Measurements from ENCODE around the gene IL10. TPM values are rescaled to one million over a fixed set of nuclear protein-coding genes. Genes with fewer than 3 reads are reported as not detected.

Gene IL10
- 0.26 and 0.54 TPM in 2 replicates for total RNA-seq

GRCh38 chr1:206772243-206772937, at the start of gene IL10:
TSS of gene IL10 (minus strand) at chr1:206772494. CDS start at chr1:206772435, 59 bp downstream.

GRCh38 chr1:206770531-206771337, 1.6 kb downstream of the IL10 start, which contains the start of gene IL19:
TSS of gene IL19 (plus strand) at chr1:206770773. CDS start at chr1:206836663, 65,890 bp downstream.

Small RNA genes within 50 kb of the gene (small RNA-seq; reads per million reads assigned to genes)
- not detected for gene RF00019

Other genes with a start within 250 kb of the IL10 start
- 42.2 and 48.9 TPM in 2 replicates for gene EIF2D, start 160.0 kb downstream of the IL10 start, total RNA-seq
- gene DYRK3, start 137.0 kb downstream of the IL10 start, total RNA-seq = 45.1 and 46.4 TPM in 2 replicates
- gene MAPKAPK2, start 87.6 kb downstream of the IL10 start, total RNA-seq = 37.7 and 45.3 TPM in 2 replicates
- not detected in 2 replicates for gene IL19, start 1.7 kb downstream of the IL10 start, total RNA-seq
- not detected in 2 replicates for gene IL20, start 93.1 kb upstream of the IL10 start, total RNA-seq
- gene IL24, start 124.9 kb upstream of the IL10 start, total RNA-seq = not detected in 2 replicates
- 0.65 TPM in 1 of 2 replicates, not detected in the other for gene FCMR, start 149.4 kb upstream of the IL10 start, total RNA-seq
- gene PIGR, start 174.0 kb upstream of the IL10 start, total RNA-seq = not detected in 2 replicates
- gene FCAMR, start 198.0 kb upstream of the IL10 start, total RNA-seq = not detected in 2 replicates